Activated CD4-positive, alpha-beta T cell treated with anti-CD3 and anti-CD28 coated beads, Interleukin-2, amount 50 U/mL, for 48 hours (primary cell): ENCODE data around the gene GPR158.

Experiments
- DNase-seq, 2 experiments: peaks; one replicate each; pipeline ENCODE4 v3.0.0-alpha.2; 2020

GPR158 gene

GRCh38 chr10:25615926-25616325 lies 441.1 kb downstream of the GPR158 start:
- DNase-seq, result no peak

GRCh38 chr10:25616903-25617592 lies 442.2 kb downstream of the GPR158 start:
- DNase-seq, result no peak

- no peak for DNase-seq
Observed at GRCh38 chr10:25627606-25628005, 452.8 kb downstream of the GPR158 start.

GRCh38 chr10:25629333-25629732 lies 454.5 kb downstream of the GPR158 start:
- DNase-seq, result no peak

GRCh38 chr10:25631471-25631870 lies 456.7 kb downstream of the GPR158 start:
- DNase-seq, result no peak

GRCh38 chr10:25632802-25633201 lies 458.0 kb downstream of the GPR158 start:
- no peak for DNase-seq

- DNase-seq, result no peak
Observed at GRCh38 chr10:25633542-25633941, 458.7 kb downstream of the GPR158 start.

GRCh38 chr10:25639646-25640045 lies 464.8 kb downstream of the GPR158 start:
- DNase-seq, result no peak

GRCh38 chr10:25641595-25641994 lies 466.8 kb downstream of the GPR158 start:
- DNase-seq, result no peak

GRCh38 chr10:25642721-25643120 lies 467.9 kb downstream of the GPR158 start:
- no peak for DNase-seq

GRCh38 chr10:25646371-25646770 lies 471.6 kb downstream of the GPR158 start:
- no peak for DNase-seq

- DNase-seq, result no peak
Observed at GRCh38 chr10:25651534-25651933, 476.7 kb downstream of the GPR158 start.
